Stimulated activated CD8-positive, alpha-beta memory T cell treated with anti-CD3 and anti-CD28 coated beads, Interleukin-4, amount 100 ng/mL, for 24 hours (primary cell): ENCODE data around the gene SLC4A3.
"Not testable (repeated sequence)": the region's sequence is repeated elsewhere in the genome, so short reads cannot be mapped to it uniquely, and the experiment has no call there.

Source experiments
- DNase-seq: peaks from one replicate; pipeline ENCODE4 v3.0.0-alpha.2; 2020; ENCODE audit warnings: low read depth

Gene SLC4A3

GRCh38 chr2:219648963-219649362, 21.5 kb downstream of the SLC4A3 start:
- no peak for DNase-seq

DNA sequence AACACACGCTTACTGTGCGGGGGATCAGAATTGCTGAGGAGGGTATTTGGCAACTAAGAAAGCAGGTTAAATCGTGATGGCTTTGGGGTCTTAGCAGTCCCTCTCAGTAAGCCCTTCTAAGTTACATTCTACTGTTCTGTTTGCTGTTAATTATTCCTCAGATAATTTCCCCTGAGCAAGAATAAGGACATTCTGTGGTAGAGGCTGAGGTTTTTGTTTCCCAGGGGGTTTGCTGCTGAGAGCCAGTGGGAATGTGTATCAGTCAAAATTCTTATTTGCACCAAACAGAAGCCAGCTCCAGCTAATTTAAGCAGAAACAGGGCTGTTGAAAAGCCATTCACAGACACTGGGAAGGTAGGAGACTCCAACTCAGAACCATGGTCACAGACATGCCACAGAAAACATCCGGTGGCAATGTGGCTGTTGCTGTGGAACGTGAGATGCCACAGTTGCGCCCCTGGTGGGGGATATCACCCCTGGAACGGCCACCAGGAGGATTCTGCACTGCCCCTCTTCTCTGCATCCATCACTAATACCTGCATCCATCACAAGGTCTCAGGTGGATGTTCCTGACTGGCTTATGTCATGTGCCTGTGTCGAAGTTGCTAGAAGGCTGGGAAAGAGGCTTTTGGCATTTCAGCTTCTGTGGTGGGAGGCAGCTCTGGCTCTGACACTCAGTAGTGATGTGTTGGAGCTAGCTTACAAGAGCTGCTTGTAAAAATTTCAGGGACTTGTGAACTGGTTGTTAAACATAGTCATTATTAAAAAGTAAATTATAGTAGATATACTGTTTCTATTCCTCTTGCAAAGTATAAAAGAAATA, 23.2 kb downstream of the SLC4A3 start:
- no peak for DNase-seq

DNA sequence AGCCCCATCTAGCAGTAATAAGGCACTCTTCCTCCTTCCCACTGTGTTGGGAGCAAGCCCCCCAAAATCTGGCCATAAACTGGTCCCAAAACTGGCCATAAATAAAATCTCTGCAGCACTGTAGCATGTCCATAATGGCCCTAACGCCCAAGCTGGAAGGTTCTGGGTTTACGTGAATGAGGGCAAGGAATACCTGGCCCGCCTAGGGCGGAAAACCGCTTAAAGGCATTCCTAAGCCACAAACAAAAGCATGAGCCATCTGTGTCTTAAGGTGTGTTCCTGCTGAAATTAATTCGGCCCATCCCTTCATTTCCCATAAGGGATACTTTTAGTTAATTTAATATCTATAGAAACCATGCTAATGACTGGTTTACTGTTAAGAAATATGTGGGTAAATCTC, 24.2 kb downstream of the SLC4A3 start:
- DNase-seq = not testable (repeated sequence)

DNA sequence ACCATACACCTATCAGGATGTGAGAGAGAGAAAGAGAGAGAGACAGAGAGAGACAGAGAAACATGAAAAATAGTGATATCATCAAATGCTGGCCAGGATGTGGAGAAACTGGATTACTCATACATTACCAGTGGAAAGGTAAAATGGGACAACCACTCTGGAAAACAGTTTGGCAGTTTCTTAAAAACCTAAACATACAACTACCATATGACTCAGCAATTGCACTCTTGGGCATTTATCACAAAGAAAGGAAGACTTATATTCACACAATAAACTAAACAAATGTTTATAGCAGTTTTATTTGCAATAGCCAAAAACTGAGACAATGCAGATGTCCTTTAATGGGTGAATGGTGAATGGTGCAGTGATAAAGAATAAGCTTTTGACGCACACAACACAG, 29.1 kb downstream of the SLC4A3 start:
- no peak for DNase-seq

- no peak for DNase-seq
Measured at GRCh38 chr2:219658196-219658846, 30.9 kb downstream of the SLC4A3 start.

DNA sequence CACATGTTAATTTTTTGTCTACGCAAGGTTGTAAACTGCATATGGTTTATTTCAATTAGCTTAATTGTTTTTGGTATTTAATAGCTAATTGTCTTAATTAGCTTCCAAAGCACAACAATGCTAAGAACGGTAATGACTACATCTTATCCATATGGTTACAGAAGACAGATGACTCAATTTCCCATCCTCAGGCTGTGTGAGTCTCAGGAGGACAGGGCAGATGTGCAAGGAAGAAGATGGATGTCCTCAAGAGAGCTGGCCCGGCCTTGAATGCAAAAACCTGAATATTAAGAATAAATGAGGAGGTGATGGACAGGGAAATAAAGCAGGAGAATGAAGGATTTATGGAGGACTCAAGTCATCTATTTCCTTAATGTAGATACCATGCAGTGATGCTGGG, 31.4 kb downstream of the SLC4A3 start:
- no peak for DNase-seq

DNA sequence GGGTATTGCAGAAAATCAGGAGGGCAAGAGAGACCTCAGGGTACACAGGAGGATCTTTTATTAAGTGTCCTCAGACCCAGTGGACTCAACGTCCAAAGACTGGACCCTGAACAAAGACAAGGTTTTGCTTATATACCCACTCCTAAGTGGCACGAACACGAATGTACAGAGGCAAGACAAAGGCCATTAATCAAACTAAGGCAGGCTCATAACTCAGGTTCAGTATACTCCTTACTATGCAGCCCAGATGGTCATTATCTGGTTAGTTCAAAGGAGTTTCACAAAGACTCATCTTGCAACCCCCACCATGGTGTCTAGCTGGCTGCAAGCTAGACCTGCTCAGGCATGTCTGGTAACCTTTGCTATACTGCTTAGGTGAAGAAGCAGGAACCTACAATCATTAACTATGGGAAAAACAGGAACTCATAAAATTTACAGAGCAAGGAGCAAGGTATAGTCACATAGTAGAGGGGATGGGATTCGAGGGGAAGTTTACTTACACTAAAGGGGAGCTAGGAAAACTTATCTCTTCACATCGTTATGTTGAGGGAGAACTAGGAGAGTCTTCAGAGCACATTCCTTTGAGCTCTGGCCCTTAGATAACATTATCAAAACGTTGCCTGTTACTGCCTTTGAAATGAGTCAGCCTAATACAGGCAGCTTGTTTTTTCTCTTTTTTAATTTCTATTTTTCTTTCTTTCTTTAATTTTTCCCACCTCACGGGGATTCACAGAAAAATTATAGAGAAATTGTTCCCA, 33.9 kb downstream of the SLC4A3 start:
- no peak for DNase-seq

- DNase-seq = no peak
Measured at GRCh38 chr2:219661955-219662395, 34.5 kb downstream of the SLC4A3 start.

DNA sequence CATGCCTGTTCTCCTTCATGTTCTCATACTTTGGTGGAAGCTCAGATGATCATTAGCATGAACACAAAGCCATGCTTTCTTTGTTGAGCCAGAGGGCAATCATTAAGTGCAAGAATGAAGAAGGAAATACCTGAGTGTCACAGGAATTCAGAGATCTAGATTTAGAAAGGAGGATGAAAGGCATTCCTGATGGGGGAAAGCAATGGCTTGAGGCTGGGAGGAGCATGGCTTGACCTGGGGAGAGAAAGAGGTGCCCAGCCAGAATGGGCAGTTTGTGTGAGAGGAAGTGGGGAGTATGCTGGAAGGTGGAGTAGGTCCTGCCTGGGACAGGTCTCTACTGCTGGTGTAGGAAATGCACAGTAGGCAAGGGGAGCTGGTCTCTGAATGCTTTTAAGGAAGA, 35.1 kb downstream of the SLC4A3 start:
- no peak for DNase-seq

DNA sequence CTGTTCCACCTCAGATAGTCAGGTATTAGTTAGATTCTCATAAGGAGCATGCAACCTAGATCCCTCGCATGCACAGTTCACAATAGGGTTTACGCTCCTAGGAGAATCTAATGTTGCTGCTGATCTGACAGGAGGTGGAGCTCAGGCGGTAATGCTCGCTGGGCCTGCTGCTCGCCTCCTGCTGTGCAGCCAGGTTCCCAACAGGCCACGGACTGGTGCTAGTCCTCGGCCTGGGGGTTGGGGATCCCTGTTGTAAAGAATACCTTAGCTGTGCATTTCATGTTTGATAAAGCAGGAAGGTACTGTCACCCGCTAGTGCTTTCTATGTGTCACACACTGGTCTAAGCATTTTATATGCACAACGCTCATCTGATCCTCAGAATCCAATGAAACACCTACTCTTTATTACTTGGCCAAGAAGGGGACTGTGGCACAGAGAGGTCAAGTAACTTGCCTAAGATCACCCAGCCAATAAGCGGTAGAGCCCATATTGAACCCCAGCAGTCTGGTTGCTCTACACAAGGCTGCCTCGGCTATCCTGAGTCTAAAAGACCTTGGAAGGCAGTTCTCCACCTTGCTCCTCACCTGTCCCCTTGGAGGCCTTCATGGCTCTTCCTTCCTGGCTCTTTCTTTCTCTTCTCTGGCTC, 35.8 kb downstream of the SLC4A3 start:
- no peak for DNase-seq

DNA sequence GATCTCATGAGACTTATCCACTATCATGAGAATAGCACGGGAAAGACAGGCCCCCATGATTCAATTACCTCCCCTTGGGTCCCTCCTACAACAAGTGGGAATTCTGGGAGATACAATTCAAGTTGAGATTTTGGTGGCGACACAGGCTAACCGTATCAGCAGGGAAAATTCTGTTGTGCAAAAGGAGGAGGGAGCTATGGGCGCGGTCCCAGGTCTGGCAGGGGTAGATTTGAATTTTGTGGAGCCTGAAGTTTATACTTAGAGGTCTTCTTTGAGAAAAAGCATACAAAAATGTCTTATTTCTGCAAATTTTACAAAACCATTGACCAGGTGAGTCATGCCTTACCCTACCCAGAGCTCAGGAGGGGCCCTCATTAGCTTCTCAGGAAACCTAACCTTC, 36.6 kb downstream of the SLC4A3 start:
- DNase-seq = no peak

GRCh38 chr2:219664944-219665343, 37.5 kb downstream of the SLC4A3 start:
- no peak for DNase-seq

DNA sequence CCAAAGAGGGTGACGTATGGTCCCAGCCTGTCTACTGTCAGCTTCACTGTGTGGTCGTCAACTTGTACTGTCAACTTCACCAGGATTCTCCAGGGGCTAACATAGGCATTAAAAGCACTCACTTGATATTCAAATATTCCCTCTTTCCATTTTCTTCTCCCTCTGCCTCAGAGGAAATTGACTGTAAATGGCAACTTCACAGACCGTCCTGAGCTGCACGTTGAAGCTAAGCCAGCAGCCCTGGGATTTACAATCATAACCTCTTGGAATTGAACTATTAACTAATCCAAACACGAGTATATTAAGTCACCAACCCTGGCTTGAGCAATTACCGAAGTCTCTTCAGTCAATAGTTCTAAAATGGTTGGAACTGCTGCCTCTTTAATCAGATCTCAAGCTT, 38.5 kb downstream of the SLC4A3 start:
- no peak for DNase-seq

- no peak for DNase-seq
Measured at GRCh38 chr2:219668316-219668715, 40.9 kb downstream of the SLC4A3 start.

DNA sequence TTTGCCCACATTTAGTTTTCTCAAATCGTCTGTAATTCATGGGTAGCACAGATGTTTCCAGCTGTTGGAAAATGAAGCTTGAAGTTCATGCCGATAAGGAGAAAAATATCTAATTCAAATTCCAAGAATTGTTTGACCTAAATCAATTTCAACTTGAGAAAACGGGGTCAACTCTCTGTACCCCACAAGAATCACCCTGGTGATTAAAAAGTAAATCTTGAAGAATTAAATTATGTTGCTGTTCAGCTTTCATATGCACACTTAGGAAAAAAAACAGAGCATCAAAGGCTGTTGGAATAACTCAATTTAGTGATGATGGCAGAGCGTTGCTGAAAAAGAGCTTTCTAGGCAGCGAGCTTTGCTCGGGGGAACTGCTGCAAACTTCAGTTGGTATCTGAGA, 43.0 kb downstream of the SLC4A3 start:
- DNase-seq = no peak

- no peak for DNase-seq
Measured at GRCh38 chr2:219671279-219671678, 43.8 kb downstream of the SLC4A3 start.

- DNase-seq = no peak
Measured at GRCh38 chr2:219672406-219672805, 45.0 kb downstream of the SLC4A3 start.

DNA sequence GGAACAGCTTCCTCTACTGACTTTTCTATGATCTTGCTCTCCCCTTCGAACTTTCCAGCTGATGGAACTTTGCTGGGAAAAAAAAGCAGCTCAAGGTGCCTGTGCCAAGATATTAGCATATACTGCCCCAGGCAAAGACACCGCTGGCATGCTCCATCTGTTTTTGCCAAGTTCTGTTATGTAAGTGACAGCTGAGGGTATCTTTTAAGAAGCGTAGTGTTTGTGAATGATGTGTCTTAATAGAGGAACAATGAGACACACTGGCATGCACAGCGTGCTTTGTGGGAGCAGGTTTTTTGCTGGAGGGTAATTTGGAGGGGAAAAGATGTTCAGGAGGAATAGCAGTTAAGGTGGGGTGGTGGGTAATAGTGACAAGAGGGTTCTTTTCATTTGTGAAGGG, 47.8 kb downstream of the SLC4A3 start:
- no peak for DNase-seq

DNA sequence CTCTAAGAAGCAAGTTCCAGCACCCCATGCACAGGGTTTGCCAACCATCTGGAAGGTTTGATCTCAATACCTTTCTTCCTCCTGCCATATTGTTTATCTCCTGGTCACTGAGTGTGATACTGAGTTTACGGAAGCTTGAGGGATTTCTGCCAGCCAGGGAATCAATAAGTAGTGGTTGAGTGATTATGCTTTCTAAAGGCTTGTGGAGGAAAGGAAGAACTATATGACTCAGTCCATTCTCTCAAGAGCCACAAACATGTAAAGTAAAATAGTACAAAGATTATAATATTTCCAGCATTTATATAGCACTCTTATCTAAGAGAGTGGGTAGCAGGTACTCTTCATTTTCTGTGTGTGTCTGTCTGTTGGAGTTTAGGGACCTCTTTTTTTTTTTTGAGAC, 49.2 kb downstream of the SLC4A3 start:
- no peak for DNase-seq

- DNase-seq = no peak
Measured at GRCh38 chr2:219679041-219679440, 51.6 kb downstream of the SLC4A3 start.

DNA sequence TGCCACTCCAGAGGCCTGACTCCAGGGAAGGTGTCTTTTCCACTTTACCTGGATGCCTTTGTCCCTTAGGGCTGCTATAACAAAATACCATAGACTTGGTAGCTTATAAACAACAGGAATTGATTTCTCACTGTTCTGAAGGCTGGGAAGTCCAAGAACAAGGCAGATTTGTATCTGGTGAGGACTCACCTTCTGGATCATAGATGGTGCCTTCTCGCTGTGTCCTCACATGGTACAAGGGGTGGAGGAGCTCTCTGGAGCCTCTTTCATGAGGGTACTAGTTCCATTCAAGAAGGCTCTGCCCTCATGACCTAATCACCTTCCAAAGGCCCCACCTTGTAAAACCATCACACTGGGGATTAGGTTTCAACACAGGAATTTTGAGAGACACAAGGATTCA, 52.1 kb downstream of the SLC4A3 start:
- DNase-seq = no peak

- DNase-seq = no peak
Measured at GRCh38 chr2:219680958-219681693, 53.7 kb downstream of the SLC4A3 start.
